GM19324 (cell line): ENCODE data around the gene ICA1.
"Not testable (repeated sequence)": the region's sequence is repeated elsewhere in the genome, so short reads cannot be mapped to it uniquely, and the experiment has no call there.

Experiments
- ATAC-seq: cut with Tn5 transposase; IDR thresholded peaks from one replicate; pipeline ENCODE4 v1.9.1; 2021; ENCODE audit warnings: mild to moderate bottlenecking, moderate library complexity; ENCODE audit not compliant: unreplicated experiment, low FRiP score

Gene ICA1

GRCh38 chr7:8261711-8262695, at the start of gene ICA1:
ICA1 (minus strand) TSS chr7:8262167; CDS start chr7:8235926, 26,241 bp downstream.
- peak; percentile 66 for ATAC-seq

- ATAC-seq, result no peak
These were observed 48.9 kb upstream of the ICA1 start for GRCh38 chr7:8310876-8311275.

- ATAC-seq, result no peak
These were observed 43.8 kb upstream of the ICA1 start for GRCh38 chr7:8305625-8306388.

GRCh38 chr7:8305104-8305503, 43.1 kb upstream of the ICA1 start:
- no peak for ATAC-seq

GRCh38 chr7:8303904-8304528, 42.0 kb upstream of the ICA1 start:
- ATAC-seq, result no peak

GRCh38 chr7:8297023-8297422, 35.1 kb upstream of the ICA1 start:
- ATAC-seq, result not testable (repeated sequence)

GRCh38 chr7:8296362-8296659, 34.3 kb upstream of the ICA1 start:
- no peak for ATAC-seq

- peak; percentile 79 for ATAC-seq
These were observed 33.8 kb upstream of the ICA1 start for GRCh38 chr7:8295638-8296361.

GRCh38 chr7:8291397-8292141, 29.6 kb upstream of the ICA1 start:
- no peak for ATAC-seq

- ATAC-seq, result no peak
These were observed 28.8 kb upstream of the ICA1 start for GRCh38 chr7:8290645-8291308.

- no peak for ATAC-seq
These were observed 24.2 kb upstream of the ICA1 start for GRCh38 chr7:8286118-8286517.

GRCh38 chr7:8285155-8285554, 23.2 kb upstream of the ICA1 start:
- ATAC-seq, result no peak

- ATAC-seq, result no peak
These were observed 22.6 kb upstream of the ICA1 start for GRCh38 chr7:8284606-8285005.

- ATAC-seq, result no peak
These were observed 22.0 kb upstream of the ICA1 start for GRCh38 chr7:8283968-8284367.

- ATAC-seq, result no peak
These were observed 20.9 kb upstream of the ICA1 start for GRCh38 chr7:8282871-8283270.

GRCh38 chr7:8282162-8282561, 20.2 kb upstream of the ICA1 start:
- no peak for ATAC-seq

- no peak for ATAC-seq
These were observed 16.2 kb upstream of the ICA1 start for GRCh38 chr7:8278183-8278582.

GRCh38 chr7:8277394-8277982, 15.5 kb upstream of the ICA1 start:
- ATAC-seq, result no peak

GRCh38 chr7:8274589-8274988, 12.6 kb upstream of the ICA1 start:
- no peak for ATAC-seq
